GM10248 (cell line): ENCODE results near the gene CAPN11.

Source experiments
- CTCF ChIA-PET: fragments of 300-600 bp; sonication (Branson Sonifier 250); formaldehyde crosslinking; extraction: SDS; loops from one replicate; lab custom pipeline; 2021; ENCODE audit warnings: antibody characterized with exemption; lab: Yijun Ruan, JAX
- POLR2A ChIA-PET: fragments of 350-650 bp; sonication (Branson Sonifier 250); formaldehyde crosslinking; extraction: SDS; loops from one replicate; lab custom pipeline; 2020; ENCODE audit warnings: antibody characterized with exemption; lab: Yijun Ruan, JAX
- DNase-seq: peaks from one replicate; pipeline ENCODE4 v3.0.0; 2012; ENCODE audit errors: extremely low spot score
- CTCF ChIP-seq: IDR thresholded peaks from 2 replicates; pipeline ENCODE4 v1.5.1; 2012; ENCODE audit warnings: mild to moderate bottlenecking, low read depth; ENCODE audit errors: extremely low read depth, missing control alignments, control extremely low read depth

CAPN11 gene

GRCh38 chr6:44151348-44152108 lies 7.1 kb upstream of the CAPN11 start:
- ChIA-PET CTCF (interaction anchor here (0.7 to 2.6 kb wide), 15 partner anchors 10 to 187 kb away, joined by 3 to 37 read pairs (median 5); no protein-coding TSS in a partner anchor), POLR2A (no interaction called here)
- peak; percentile 98 for TF ChIP-seq CTCF
- peak; percentile 90 for DNase-seq

GRCh38 chr6:44152109-44152461 lies 6.5 kb upstream of the CAPN11 start:
- ChIA-PET POLR2A (no interaction called here), CTCF (interaction anchor here (1.0 to 2.6 kb wide), 11 partner anchors 10 to 67 kb away, joined by 3 to 37 read pairs (median 5); no protein-coding TSS in a partner anchor)
- no peak for DNase-seq
- TF ChIP-seq CTCF = no peak

- TF ChIP-seq CTCF = no peak
- POLR2A ChIA-PET = no interaction called here
These were observed 6.1 kb upstream of the CAPN11 start for GRCh38 chr6:44152533-44152932.

GRCh38 chr6:44154067-44154466 lies 4.6 kb upstream of the CAPN11 start:
- no peak for DNase-seq
- ChIA-PET POLR2A (interaction anchor here (0.7 to 1.5 kb wide), 2 partner anchors 15 to 93 kb away, joined by 3 to 4 read pairs; partner anchors contain the start of gene HSP90AB1), CTCF (interaction anchor here (1.0 to 2.3 kb wide), 4 partner anchors 9 to 67 kb away, joined by 3 to 18 read pairs (median 4); no protein-coding TSS in a partner anchor)
- TF ChIP-seq CTCF = no peak

More at GRCh38 chr6:44152533-44152932, 6.1 kb upstream of the CAPN11 start:
- CTCF ChIA-PET = interaction anchor here (0.8 to 2.3 kb wide), 9 partner anchors 8 to 56 kb away, joined by 3 to 18 read pairs (median 4); no protein-coding TSS in a partner anchor
- DNase-seq = no peak

- no peak for TF ChIP-seq CTCF
- no peak for DNase-seq
- ChIA-PET POLR2A (no interaction called here), CTCF (interaction anchor here (1.2 to 2.4 kb wide), 3 partner anchors 16 to 317 kb away, joined by 3 to 10 read pairs (median 6); no protein-coding TSS in a partner anchor)
These were observed 2.0 kb upstream of the CAPN11 start for GRCh38 chr6:44156494-44157151.

- DNase-seq = no peak
- POLR2A ChIA-PET = no interaction called here
- TF ChIP-seq CTCF = no peak
- CTCF ChIA-PET = interaction anchor here (0.9 to 2.4 kb wide), 6 partner anchors 13 to 317 kb away, joined by 3 to 10 read pairs (median 3); no protein-coding TSS in a partner anchor
These were observed 1.5 kb upstream of the CAPN11 start for GRCh38 chr6:44157152-44157521.
